ENCODE measurements around the gene NIPSNAP3A. TPM values are rescaled to one million over a fixed set of nuclear protein-coding genes. Genes with fewer than 3 reads are reported as not detected.

Gene NIPSNAP3A
- total and polyA plus RNA-seq, 2 of the 8 experiments (the other 6 are each of a cell fraction or from before 2014, with no cell fraction given): 9.3 to 9.4 TPM

GRCh38 chr9:104711604-104712003, 35.9 kb upstream of the NIPSNAP3A start:
- Histone ChIP-seq H3K79me2 (ENCODE audit: control insufficient read depth in 1 of 2, insufficient read depth in 2 of 2, low read length in 2 of 2) (no peaks in the 10 kb centered on the region), H4K20me1 (replicated peaks in 1 of 2; ENCODE audit: control insufficient read depth in 1 of 2, insufficient read depth in 2 of 2, low read length in 2 of 2) (no peaks in the 10 kb centered on the region), H3K18ac (ENCODE audit: extremely low read depth, low read length) (no peak overlapping the region), H3K4me1 (replicated peaks in 1 of 4; ENCODE audit: control insufficient read depth in 3 of 4, insufficient read depth in 4 of 4, low read length in 3 of 4) (no peaks in the 10 kb centered on the region), H3K14ac (ENCODE audit: insufficient read length) (no peak overlapping the region), H3K56ac (replicated peaks; ENCODE audit: insufficient read length, low read depth, low read length) (no peak overlapping the region), H3K9me3 (ENCODE audit: insufficient read depth in 2 of 2, low read depth in 1 of 2, low read length in 1 of 2) (no peaks in the 10 kb centered on the region), H4K8ac (ENCODE audit: extremely low read depth, insufficient read depth, low read length) (no peak overlapping the region), H4K5ac (ENCODE audit: insufficient read length, low read depth, low read length) (no peak overlapping the region), H2BK120ac (replicated peaks; ENCODE audit: low read depth, low read length) (no peak overlapping the region), H2AFZ (ENCODE audit: low read length) (no peak overlapping the region), H3K79me1 (ENCODE audit: low read depth, low read length) (no peaks in the 10 kb centered on the region), H2BK5ac (ENCODE audit: low read depth, low read length) (no peak overlapping the region), H4K91ac (replicated peaks; ENCODE audit: insufficient read length, low read length) (no peak overlapping the region), H3K4me3 (ENCODE audit: extremely low read depth in 1 of 4, insufficient read depth in 2 of 4, low read depth in 3 of 4, low read length in 4 of 4) (no peak overlapping the region), H3K9ac (replicated peaks in 1 of 4; ENCODE audit: extremely low read depth in 1 of 4, low read depth in 3 of 4, low read length in 3 of 4) (no peak overlapping the region), H2BK15ac (ENCODE audit: low read length) (no peak overlapping the region), H3K4me2 (ENCODE audit: insufficient read depth in 1 of 2, low read depth in 2 of 2, low read length in 2 of 2) (no peak overlapping the region), H3K27me3 (replicated peaks in 1 of 4; ENCODE audit: control insufficient read depth in 3 of 4, extremely low read depth in 1 of 4, insufficient read depth in 3 of 4, low read length in 3 of 4) (no peaks in the 10 kb centered on the region), H3K23me2 (ENCODE audit: low read depth, low read length) (no peaks in the 10 kb centered on the region), H3K4ac (replicated peaks; ENCODE audit: insufficient read length, low read depth, low read length) (no peak overlapping the region), H2BK12ac (ENCODE audit: low read depth, low read length) (no peak overlapping the region), H3K23ac (ENCODE audit: insufficient read length) (no peak overlapping the region), H2AK5ac (ENCODE audit: low read depth, low read length) (no peak overlapping the region), H2BK20ac (ENCODE audit: low read length) (no peak overlapping the region), H3K36me3 (ENCODE audit: control insufficient read depth in 2 of 4, insufficient read depth in 4 of 4, low read length in 3 of 4) (no peaks in the 10 kb centered on the region), H3K27ac (ENCODE audit: low read depth, low read length) (no peak overlapping the region)
- DNase-seq (ENCODE audit: low read depth in 1 of 2, low spot score in 2 of 2) (no peak), FAIRE-seq (no peak)
- TF ChIP-seq HDAC6 (IDR thresholded peaks at IDR 0.05; ENCODE audit: low read depth, low read length): no peak
- no peak for TF ChIP-seq PHF8 (conservative IDR thresholded peaks at IDR 0.05; ENCODE audit: low read depth, low read length)
- no peak for TF ChIP-seq NANOG (IDR thresholded peaks at IDR 0.05; ENCODE audit: insufficient read depth, low read depth, low read length, poor library complexity, severe bottlenecking)
- no peak for TF ChIP-seq CHD1 (IDR thresholded peaks at IDR 0.05; ENCODE audit: low read depth, low read length)
- no peak for TF ChIP-seq ATF2 (IDR thresholded peaks at IDR 0.05; ENCODE audit: low read length)
- no peak for TF ChIP-seq ATF3 (IDR thresholded peaks at IDR 0.05; ENCODE audit: insufficient read depth, low read depth, low read length)
- no peak for TF ChIP-seq TAF7 (optimal IDR thresholded peaks at IDR 0.05; ENCODE audit: borderline replicate concordance, low read depth, low read length)
- no peak for TF ChIP-seq HDAC2 (IDR thresholded peaks at IDR 0.05; ENCODE audit: borderline replicate concordance in 1 of 2, low read depth in 2 of 2, low read length in 2 of 2)
- no peak for TF ChIP-seq CBX5 (IDR thresholded peaks at IDR 0.05; ENCODE audit: low read depth, low read length)
- no peak for TF ChIP-seq RFX5 (IDR thresholded peaks at IDR 0.05; ENCODE audit: borderline replicate concordance, low read depth, low read length)
- TF ChIP-seq JUN (IDR thresholded peaks at IDR 0.05; ENCODE audit: low read depth, low read length): no peak
- ChIA-PET CTCF (ENCODE audit: partially characterized antibody) (no interaction called here), POLR2A (ENCODE audit: partially characterized antibody) (no interaction called here)
- 88% methylated on average over 4 of the region's 4 CpGs; no CpG with 5 or more reads in 1 of the 2 experiments for WGBS, 2 experiments (ENCODE audit: extremely low coverage in 1 of 2, insufficient coverage in 1 of 2, insufficient read length in 1 of 2, insufficient replicate concordance in 2 of 2, low coverage in 1 of 2, low lambda C conversion rate in 2 of 2, missing lambda C conversion rate in 1 of 2)
